Measurements from ENCODE around the gene SORCS1.

DNA sequence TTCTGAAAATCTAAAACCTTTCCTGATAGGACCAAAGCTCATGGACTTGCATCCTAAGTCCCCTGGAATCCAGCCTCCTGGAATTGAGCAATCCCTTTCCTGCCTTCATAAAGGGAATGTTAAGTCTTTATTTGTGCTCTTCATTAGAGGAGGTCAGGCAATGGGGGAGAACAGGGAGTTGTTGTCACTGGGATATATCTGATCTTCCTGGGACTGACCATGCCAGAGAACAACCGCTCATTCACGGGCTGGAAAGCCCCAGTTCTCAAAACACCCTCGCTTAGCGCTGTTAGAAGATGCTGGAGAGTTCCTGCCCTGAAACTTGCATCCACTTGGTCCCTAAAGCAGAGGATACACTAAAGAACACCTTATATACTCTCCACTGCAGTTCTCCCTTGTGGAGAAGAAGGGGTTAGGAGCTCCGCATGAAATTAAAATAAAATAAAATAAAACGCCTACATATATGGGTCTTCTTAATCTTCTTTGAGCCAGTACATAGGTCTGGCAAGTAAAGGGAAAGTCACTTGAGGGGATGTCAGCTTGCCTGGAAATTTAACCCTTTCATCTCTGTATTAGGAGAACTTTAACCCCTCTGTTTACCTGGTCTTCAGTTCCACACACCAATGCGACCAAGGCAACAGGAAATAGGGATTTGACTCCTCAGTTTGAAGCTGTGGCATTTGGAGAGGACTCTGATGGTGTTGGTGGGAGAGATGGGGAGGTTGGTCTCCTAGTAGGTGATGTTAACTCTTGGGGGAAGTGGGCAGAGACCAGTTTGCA is 1.2 kb downstream of the SORCS1 start:
- TF ChIP-seq, protein P1, sequence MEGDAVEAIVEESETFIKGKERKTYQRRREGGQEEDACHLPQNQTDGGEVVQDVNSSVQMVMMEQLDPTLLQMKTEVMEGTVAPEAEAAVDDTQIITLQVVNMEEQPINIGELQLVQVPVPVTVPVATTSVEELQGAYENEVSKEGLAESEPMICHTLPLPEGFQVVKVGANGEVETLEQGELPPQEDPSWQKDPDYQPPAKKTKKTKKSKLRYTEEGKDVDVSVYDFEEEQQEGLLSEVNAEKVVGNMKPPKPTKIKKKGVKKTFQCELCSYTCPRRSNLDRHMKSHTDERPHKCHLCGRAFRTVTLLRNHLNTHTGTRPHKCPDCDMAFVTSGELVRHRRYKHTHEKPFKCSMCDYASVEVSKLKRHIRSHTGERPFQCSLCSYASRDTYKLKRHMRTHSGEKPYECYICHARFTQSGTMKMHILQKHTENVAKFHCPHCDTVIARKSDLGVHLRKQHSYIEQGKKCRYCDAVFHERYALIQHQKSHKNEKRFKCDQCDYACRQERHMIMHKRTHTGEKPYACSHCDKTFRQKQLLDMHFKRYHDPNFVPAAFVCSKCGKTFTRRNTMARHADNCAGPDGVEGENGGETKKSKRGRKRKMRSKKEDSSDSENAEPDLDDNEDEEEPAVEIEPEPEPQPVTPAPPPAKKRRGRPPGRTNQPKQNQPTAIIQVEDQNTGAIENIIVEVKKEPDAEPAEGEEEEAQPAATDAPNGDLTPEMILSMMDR (IDR thresholded peaks at IDR 0.05; ENCODE audit: low read length): no peak
- no peak for TF ChIP-seq EZH2 (IDR thresholded peaks at IDR 0.05; ENCODE audit: borderline replicate concordance, low read length)
